Ovary (tissue), 9 donors: ENCODE results near the gene CTDP1. TPM values are rescaled to one million over a fixed set of nuclear protein-coding genes. Genes with fewer than 3 reads are reported as not detected.
A peak's percentile ranks its signal among the peaks of the same experiment; 100 is the strongest.

Source experiments
- DNase-seq, 5 donors: peaks; one replicate each; pipeline ENCODE4 v3.0.0-alpha.2; 2019 to 2020
- H3K27ac ChIP-seq, 2 donors: fragments of 200-600 bp; one replicate each; pipeline versions ENCODE4 v1.5.1 to v1.8.0; 2019 to 2022
- H3K27me3 ChIP-seq: fragments of 200-600 bp; one replicate; pipeline ENCODE4 v1.8.0; 2022
- H3K36me3 ChIP-seq: fragments of 200-600 bp; sonication (generic); one replicate; pipeline ENCODE4 v1.5.1; 2019
- H3K4me1 ChIP-seq: one replicate; pipeline ENCODE4 v1.8.1; 2013; ENCODE audit warnings: mild to moderate bottlenecking, moderate library complexity; ENCODE audit not compliant: insufficient read depth
- H3K4me3 ChIP-seq: fragments of 200-600 bp; sonication (generic); one replicate; pipeline ENCODE4 v1.5.1; 2017
- H3K9me3 ChIP-seq, 2 donors: fragments of 200-600 bp in 1 of 2; sonication (generic) in 1 of 2; one replicate each; pipeline versions ENCODE4 v1.5.1 to v1.8.1; 2013 to 2019; ENCODE audit warnings: mild to moderate bottlenecking in 1 of 2, moderate library complexity in 1 of 2
- EP300 ChIP-seq: sonication (generic); formaldehyde crosslinking; IDR thresholded peaks from one replicate; pipeline ENCODE4 v1.6.1; 2017; ENCODE audit warnings: antibody characterized with exemption
- POLR2A ChIP-seq: fragments of 450-650 bp; IDR thresholded peaks from one replicate; pipeline ENCODE4 v1.6.1; 2017; ENCODE audit warnings: antibody characterized with exemption, mild to moderate bottlenecking, moderate library complexity
- WGBS, 3 donors: extraction: QIAGEN DNeasy Blood & Tissue Kit in 1 of 3; methylation state at CpG; one replicate each; pipeline versions ENCODE4 v1.1.5 to v1.1.7; 2013 to 2017; 5-methylcytosine and 5-hydroxymethylcytosine counted together
- intact Hi-C, 4 donors: fragments of 100-400 bp; cut with DNase I; formaldehyde crosslinking; loops; one replicate each; pipeline versions ENCODE4 v1.11.0 to v1.15.1; 2022 to 2023
- polyA plus RNA-seq, 2 donors: library from polyadenylated mRNA; stranded (reverse); fragments of 200-250 nt in 1 of 2; fragments of 350-450 nt in 1 of 2; fragmentation: Illumina TruSeq in 1 of 2; extraction: RNeasy Lipid Tissue Mini Kit (QIAGEN cat#74804) in 1 of 2; gene quantifications; one replicate each; pipeline ENCODE4 v1.2.3, GENCODE V29; 2013 to 2014
- total RNA-seq, 7 donors: library from RNA; depleted of rRNA in 2 of 7; stranded (reverse); fragments of >200 nt in 2 of 7; fragmentation: NEBNext Ultra II Directional in 3 of 7; extraction: Animal tissue kit (Norgen Biotek cat#: 25700) in 3 of 7; gene quantifications; one replicate each; pipeline versions ENCODE4 v1.1.0 to v1.2.4, GENCODE V29; 2016 to 2023
- TF ChIP-seq, protein P1 (sequence below), 3 donors: fragments of 450-650 bp in 2 of 3; fragments of 200-600 bp in 1 of 3; IDR thresholded peaks; one replicate each; pipeline versions ENCODE4 v1.5.1 to v1.8.0; 2016 to 2022; ENCODE audit warnings: antibody characterized with exemption in 3 of 3, mild to moderate bottlenecking in 1 of 3
- donor health status: DM: no; HTN: no; CAD: no; lungs with moderate emphysema.
- donor health status: DM: no; HTN: no; CAD: no.
- donor health status: Bipolar disorder and iron deficiency.
- donor health status: DM: yes; HTN: yes; CAD: no.
- donor health status: DM: no; HTN: no; CAD: no.
- donor health status: DM: yes; HTN: yes; CAD: no.

CTDP1 gene
- total and polyA plus RNA-seq, 9 donors: 2.5 to 15.2 (median 11.2) TPM

DNA sequence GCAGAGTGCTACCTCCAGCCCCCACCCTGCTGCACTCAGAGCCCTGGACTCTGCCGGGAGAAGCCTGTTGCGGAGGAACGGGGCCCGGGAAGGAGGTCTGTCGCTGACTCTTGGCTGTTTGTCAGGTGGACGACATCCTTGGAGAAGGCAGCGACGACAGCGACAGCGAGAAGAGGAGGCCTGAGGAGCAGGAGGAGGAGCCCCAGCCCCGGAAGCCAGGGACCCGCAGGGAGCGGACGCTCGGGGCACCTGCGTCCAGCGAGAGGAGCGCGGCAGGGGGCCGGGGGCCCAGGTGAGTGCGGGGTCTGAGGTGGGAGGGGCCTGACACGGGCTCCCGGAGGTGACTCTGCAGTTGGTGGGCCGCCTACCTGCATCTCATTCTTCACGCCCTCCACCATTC lies 56.6 kb downstream of the CTDP1 start:
- no peak for DNase-seq
- Histone ChIP-seq H3K4me3 (no peak overlapping the region), H3K36me3 (no peaks in the 10 kb centered on the region), H3K27ac (no peak overlapping the region), H3K9me3 (no peaks in the 10 kb centered on the region), H3K27me3 (no peaks in the 10 kb centered on the region), H3K4me1 (peaks cover 6% of the 10 kb centered on the region)
- WGBS, 3 donors: 93 to 96% (median 95%) methylated on average over 25 of the region's 25 CpGs
- intact Hi-C loops: no loop called here
- no peak for TF ChIP-seq EP300

- Histone ChIP-seq H3K27ac (no peak overlapping the region), H3K4me3 (no peak overlapping the region), H3K36me3 (no peaks in the 10 kb centered on the region), H3K27me3 (no peaks in the 10 kb centered on the region), H3K4me1 (peaks cover 6% of the 10 kb centered on the region), H3K9me3 (no peaks in the 10 kb centered on the region)
- 96 to 97% (median 96%) methylated on average over 24 of the region's 24 CpGs for WGBS, 3 donors
- TF ChIP-seq, protein P1, sequence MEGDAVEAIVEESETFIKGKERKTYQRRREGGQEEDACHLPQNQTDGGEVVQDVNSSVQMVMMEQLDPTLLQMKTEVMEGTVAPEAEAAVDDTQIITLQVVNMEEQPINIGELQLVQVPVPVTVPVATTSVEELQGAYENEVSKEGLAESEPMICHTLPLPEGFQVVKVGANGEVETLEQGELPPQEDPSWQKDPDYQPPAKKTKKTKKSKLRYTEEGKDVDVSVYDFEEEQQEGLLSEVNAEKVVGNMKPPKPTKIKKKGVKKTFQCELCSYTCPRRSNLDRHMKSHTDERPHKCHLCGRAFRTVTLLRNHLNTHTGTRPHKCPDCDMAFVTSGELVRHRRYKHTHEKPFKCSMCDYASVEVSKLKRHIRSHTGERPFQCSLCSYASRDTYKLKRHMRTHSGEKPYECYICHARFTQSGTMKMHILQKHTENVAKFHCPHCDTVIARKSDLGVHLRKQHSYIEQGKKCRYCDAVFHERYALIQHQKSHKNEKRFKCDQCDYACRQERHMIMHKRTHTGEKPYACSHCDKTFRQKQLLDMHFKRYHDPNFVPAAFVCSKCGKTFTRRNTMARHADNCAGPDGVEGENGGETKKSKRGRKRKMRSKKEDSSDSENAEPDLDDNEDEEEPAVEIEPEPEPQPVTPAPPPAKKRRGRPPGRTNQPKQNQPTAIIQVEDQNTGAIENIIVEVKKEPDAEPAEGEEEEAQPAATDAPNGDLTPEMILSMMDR (IDR thresholded peaks at IDR 0.05): no peak
- TF ChIP-seq POLR2A (no peak), EP300 (no peak)
- intact Hi-C loops: no loop called here
- DNase-seq: peak in 1 of 5 donors; percentile 4
These were observed 57.2 kb downstream of the CTDP1 start for GRCh38 chr18:79736846-79737245.

DNA sequence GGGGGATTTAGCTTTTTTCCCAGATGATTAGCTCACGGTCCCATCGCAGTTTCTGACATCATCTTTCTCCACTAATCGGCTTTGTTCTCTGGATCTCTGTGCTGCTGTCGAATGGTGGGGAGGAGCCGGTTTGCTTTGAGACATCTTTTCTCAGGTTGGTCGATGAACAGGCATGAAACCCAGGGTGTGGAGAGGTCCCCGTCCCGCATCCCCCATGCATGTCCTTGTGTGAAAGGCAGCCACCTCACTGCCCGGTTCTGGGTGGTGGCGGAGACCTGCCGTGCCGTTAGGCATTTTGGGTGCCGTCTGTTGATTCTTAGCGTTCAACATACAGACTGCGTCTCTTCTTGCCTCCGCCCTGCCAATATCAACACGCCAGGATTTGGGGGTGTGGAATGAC lies 57.8 kb downstream of the CTDP1 start:
- Histone ChIP-seq H3K9me3 (no peaks in the 10 kb centered on the region), H3K36me3 (no peaks in the 10 kb centered on the region), H3K4me3 (no peak overlapping the region), H3K27me3 (no peaks in the 10 kb centered on the region), H3K4me1 (peaks cover 6% of the 10 kb centered on the region), H3K27ac (no peak overlapping the region)
- peak in 1 of 5 donors; percentile 8 for DNase-seq
- WGBS, 3 donors: 84 to 92% (median 86%) methylated on average over 17 of the region's 17 CpGs
- TF ChIP-seq EP300 (no peak), POLR2A (no peak)
- TF ChIP-seq, protein P1 (IDR thresholded peaks at IDR 0.05): no peak
- intact Hi-C loops: no loop called here

DNA sequence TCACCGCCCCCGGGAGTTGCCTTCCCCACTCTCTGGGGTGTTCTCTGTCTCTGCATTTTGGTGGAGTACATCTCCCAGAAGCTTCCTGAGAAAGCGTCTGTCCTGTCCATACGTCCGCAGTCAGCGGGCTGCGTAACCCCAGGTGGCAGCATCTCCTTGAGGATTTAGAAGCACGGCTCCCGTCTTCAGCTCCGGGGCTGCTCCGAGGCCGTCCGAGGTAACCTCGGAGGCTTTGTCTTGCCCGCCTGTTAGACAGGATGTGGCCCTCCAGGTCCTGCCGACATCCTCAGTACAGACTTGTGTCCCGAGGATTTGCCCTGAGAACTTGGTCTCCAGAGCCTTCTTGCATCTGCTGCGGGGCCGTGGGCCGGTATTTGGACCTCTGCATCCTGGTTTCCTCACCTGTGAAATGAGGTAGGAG lies 58.4 kb downstream of the CTDP1 start:
- TF ChIP-seq, protein P1 (IDR thresholded peaks at IDR 0.05): no peak
- no peak for TF ChIP-seq EP300
- no peak for TF ChIP-seq POLR2A
- intact Hi-C loops: no loop called here
- Histone ChIP-seq H3K27ac (no peak overlapping the region), H3K4me1 (peaks cover 6% of the 10 kb centered on the region), H3K9me3 (no peaks in the 10 kb centered on the region), H3K36me3 (no peaks in the 10 kb centered on the region), H3K27me3 (no peaks in the 10 kb centered on the region), H3K4me3 (no peak overlapping the region)
- DNase-seq: no peak
- 26 to 70% (median 50%) methylated on average over 20 of the region's 20 CpGs for WGBS, 3 donors

DNA sequence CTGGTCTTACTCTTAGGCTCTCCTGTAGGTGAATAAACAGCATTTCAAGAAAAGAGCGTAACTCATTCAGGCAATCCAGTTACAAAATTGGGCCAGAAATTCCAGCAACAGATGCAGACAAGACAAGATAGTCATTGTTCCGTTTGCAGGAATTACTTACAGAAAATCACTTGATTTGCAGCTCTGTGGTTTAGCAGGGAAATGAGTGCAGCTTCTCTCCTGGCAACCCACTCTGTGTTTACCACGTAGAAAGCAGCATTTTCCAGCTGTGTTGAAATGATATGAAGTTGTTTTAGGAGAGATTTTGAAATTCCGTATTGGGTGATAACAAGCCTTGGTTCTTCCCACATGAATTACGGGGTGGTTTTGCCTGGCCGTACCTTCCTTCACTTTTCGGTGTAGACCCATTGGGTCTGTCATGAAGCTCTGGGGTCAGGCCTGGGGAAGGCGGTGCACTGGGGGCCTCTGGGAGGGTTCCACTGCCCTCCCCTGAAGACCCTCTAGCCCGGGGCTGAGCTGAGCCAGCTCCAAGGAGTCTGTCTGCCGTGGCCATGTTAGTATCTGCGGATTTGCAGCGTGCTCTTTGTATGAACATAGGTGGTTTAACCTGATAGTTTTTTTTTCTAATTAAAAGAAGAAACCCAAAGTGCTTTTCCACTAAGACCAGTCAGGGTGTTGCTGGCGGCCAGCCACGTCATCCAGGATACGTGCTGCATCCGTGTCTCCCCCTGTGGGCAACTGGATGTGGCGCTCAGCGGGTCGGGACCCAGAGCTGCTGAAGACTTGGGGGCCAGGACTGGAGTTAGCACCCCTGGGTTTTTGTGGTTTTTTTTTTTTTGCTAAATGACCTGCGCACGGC lies 59.2 kb downstream of the CTDP1 start:
- Histone ChIP-seq H3K27ac (no peak overlapping the region), H3K9me3 (no peaks in the 10 kb centered on the region), H3K4me1 (peaks cover 6% of the 10 kb centered on the region), H3K36me3 (no peaks in the 10 kb centered on the region), H3K4me3 (no peak overlapping the region), H3K27me3 (no peaks in the 10 kb centered on the region)
- TF ChIP-seq EP300 (no peak), POLR2A (no peak)
- TF ChIP-seq, protein P1 (IDR thresholded peaks at IDR 0.05): no peak
- DNase-seq: peak in 2 of 5 donors; percentile 44 to 58
- WGBS, 3 donors: 32 to 56% (median 43%) methylated on average over 21 of the region's 21 CpGs
- intact Hi-C loops: no loop called here
